Smooth muscle cell (in vitro differentiated cells): Measurements from ENCODE around the gene TBC1D1. TPM values are rescaled to one million over a fixed set of nuclear protein-coding genes. Genes with fewer than 3 reads are reported as not detected.
A peak's percentile ranks its signal among the peaks of the same experiment; 100 is the strongest.

Source experiments
- DNase-seq: peaks from one replicate; lab custom pipeline; 2025; ENCODE audit not compliant: unreplicated experiment; lab: John Stamatoyannopoulos, UW
- H2AFZ ChIP-seq: fragments of 200-600 bp; sonication (generic); 2 replicates; pipeline ENCODE4 v1.6.0; 2016; ENCODE audit warnings: antibody characterized with exemption, low read depth, mild to moderate bottlenecking
- H3F3A ChIP-seq: fragments of 200-600 bp; sonication (generic); 2 replicates; pipeline ENCODE4 v1.6.0; 2017; ENCODE audit warnings: antibody characterized with exemption, low read depth
- H3K27ac ChIP-seq: fragments of 200-600 bp; sonication (generic); 2 replicates; pipeline ENCODE4 v1.5.1; 2016; ENCODE audit warnings: low read depth, mild to moderate bottlenecking
- H3K27me3 ChIP-seq: fragments of 200-600 bp; sonication (generic); 2 replicates; pipeline ENCODE4 v1.6.1; 2016; ENCODE audit warnings: low read depth, mild to moderate bottlenecking
- H3K36me3 ChIP-seq: fragments of 200-600 bp; sonication (generic); 2 replicates; pipeline ENCODE4 v1.5.1; 2016; ENCODE audit warnings: low read depth
- H3K4me1 ChIP-seq: fragments of 200-600 bp; sonication (generic); 2 replicates; pipeline ENCODE4 v1.5.1; 2016; ENCODE audit warnings: low read depth
- H3K4me2 ChIP-seq: fragments of 200-600 bp; sonication (generic); 2 replicates; pipeline ENCODE4 v1.6.0; 2016; ENCODE audit warnings: mild to moderate bottlenecking
- H3K4me3 ChIP-seq: fragments of 200-600 bp; sonication (generic); 2 replicates; pipeline ENCODE4 v1.5.1; 2016; ENCODE audit warnings: mild to moderate bottlenecking
- H3K79me2 ChIP-seq: fragments of 200-600 bp; sonication (generic); 2 replicates; pipeline ENCODE4 v1.6.0; 2016; ENCODE audit warnings: low read depth, mild to moderate bottlenecking
- H3K9ac ChIP-seq: fragments of 200-600 bp; sonication (generic); 2 replicates; pipeline ENCODE4 v1.6.0; 2016; ENCODE audit warnings: low read depth
- H3K9me3 ChIP-seq: fragments of 200-600 bp; sonication (generic); replicated peaks from 2 replicates; pipeline ENCODE4 v1.5.1; 2016; ENCODE audit warnings: low read depth
- H4K20me1 ChIP-seq: fragments of 200-600 bp; sonication (generic); 2 replicates; pipeline ENCODE4 v1.6.0; 2016; ENCODE audit warnings: low read depth
- CTCF ChIP-seq: fragments of 200-600 bp; sonication (generic); IDR thresholded peaks from 2 replicates; pipeline ENCODE4 v1.5.1; 2017; ENCODE audit warnings: borderline replicate concordance, mild to moderate bottlenecking, antibody characterized with exemption; ENCODE audit not compliant: insufficient read depth, poor library complexity, severe bottlenecking
- WGBS: methylation state at CpG from one replicate; pipeline ENCODE4 v1.1.7; 2016; ENCODE audit warnings: low lambda C conversion rate; 5-methylcytosine and 5-hydroxymethylcytosine counted together
- polyA plus RNA-seq: library from polyadenylated mRNA; unstranded; fragments of >200 nt; fragmentation: Nextera tagmentation; extraction: Ambion mirVana; gene quantifications from 2 replicates; pipeline ENCODE4 v1.2.1, GENCODE V29; 2016
- total RNA-seq: library from RNA; depleted of rRNA; stranded (reverse); fragments of >200 nt; gene quantifications from 2 replicates; pipeline ENCODE4 v1.2.3, GENCODE V29; 2014

TBC1D1 gene
- total and polyA plus RNA-seq, 2 experiments from 2014 or later = 81.5 to 117 TPM

GRCh38 chr4:38182334-38182998 lies 291.6 kb downstream of the TBC1D1 start:
- H3K4me3 ChIP-seq = no peak overlapping the region
- no peak overlapping the region for H3K9ac ChIP-seq
- 96% methylated on average over 40 of the region's 40 CpGs for WGBS
- H3K36me3 ChIP-seq = no peaks in the 10 kb centered on the region
- no peaks in the 10 kb centered on the region for H3K79me2 ChIP-seq
- H3K4me1 ChIP-seq = no peaks in the 10 kb centered on the region
- H2AFZ ChIP-seq = no peak overlapping the region
- no peak for TF ChIP-seq CTCF
- no peaks in the 10 kb centered on the region for H3F3A ChIP-seq
- H4K20me1 ChIP-seq = no peaks in the 10 kb centered on the region
- DNase-seq = no peak
- H3K4me2 ChIP-seq = no peak overlapping the region
- H3K9me3 ChIP-seq = no peaks in the 10 kb centered on the region
- H3K27me3 ChIP-seq = no peaks in the 10 kb centered on the region
- H3K27ac ChIP-seq = no peak overlapping the region

GRCh38 chr4:38184404-38184803 lies 293.5 kb downstream of the TBC1D1 start:
- H2AFZ ChIP-seq = no peak overlapping the region
- no peak for DNase-seq
- no peak overlapping the region for H3K27ac ChIP-seq
- peak; percentile 7 for TF ChIP-seq CTCF
- no peaks in the 10 kb centered on the region for H3K4me1 ChIP-seq
- H3K9me3 ChIP-seq = no peaks in the 10 kb centered on the region
- no peak overlapping the region for H3K4me2 ChIP-seq
- H3K9ac ChIP-seq = no peak overlapping the region
- no peaks in the 10 kb centered on the region for H3K27me3 ChIP-seq
- no peaks in the 10 kb centered on the region for H4K20me1 ChIP-seq
- H3K4me3 ChIP-seq = no peak overlapping the region
- H3K79me2 ChIP-seq = no peaks in the 10 kb centered on the region
- no peaks in the 10 kb centered on the region for H3K36me3 ChIP-seq
- H3F3A ChIP-seq = no peaks in the 10 kb centered on the region
- 94% methylated on average over 8 of the region's 8 CpGs for WGBS

GRCh38 chr4:38185406-38186144 lies 294.7 kb downstream of the TBC1D1 start:
- no peak for DNase-seq
- H3F3A ChIP-seq = no peaks in the 10 kb centered on the region
- H2AFZ ChIP-seq = no peak overlapping the region
- H3K36me3 ChIP-seq = no peaks in the 10 kb centered on the region
- H3K9ac ChIP-seq = no peak overlapping the region
- TF ChIP-seq CTCF = no peak
- no peaks in the 10 kb centered on the region for H3K79me2 ChIP-seq
- H3K4me2 ChIP-seq = no peak overlapping the region
- H3K9me3 ChIP-seq = no peaks in the 10 kb centered on the region
- no peaks in the 10 kb centered on the region for H4K20me1 ChIP-seq
- WGBS = 76% methylated on average over 5 of the region's 5 CpGs
- H3K4me3 ChIP-seq = no peak overlapping the region
- peaks cover 4% of the 10 kb centered on the region for H3K4me1 ChIP-seq
- H3K27ac ChIP-seq = no peak overlapping the region
- H3K27me3 ChIP-seq = no peaks in the 10 kb centered on the region
